HCEC 1CT (cell line): ENCODE measurements around the gene NCAPG.
"Not testable (repeated sequence)": the region's sequence is repeated elsewhere in the genome, so short reads cannot be mapped to it uniquely, and the experiment has no call there.

Experiments used
- DNase-seq: peaks from one replicate; pipeline ENCODE4 v3.0.0-alpha.2; 2017

NCAPG gene

GRCh38 chr4:17788956-17789355, 21.8 kb upstream of the NCAPG start:
- DNase-seq, result no peak

GRCh38 chr4:17794730-17795129, 16.0 kb upstream of the NCAPG start:
- DNase-seq, result no peak

- DNase-seq, result no peak
Observed at GRCh38 chr4:17797808-17798207, 13.0 kb upstream of the NCAPG start.

DNA sequence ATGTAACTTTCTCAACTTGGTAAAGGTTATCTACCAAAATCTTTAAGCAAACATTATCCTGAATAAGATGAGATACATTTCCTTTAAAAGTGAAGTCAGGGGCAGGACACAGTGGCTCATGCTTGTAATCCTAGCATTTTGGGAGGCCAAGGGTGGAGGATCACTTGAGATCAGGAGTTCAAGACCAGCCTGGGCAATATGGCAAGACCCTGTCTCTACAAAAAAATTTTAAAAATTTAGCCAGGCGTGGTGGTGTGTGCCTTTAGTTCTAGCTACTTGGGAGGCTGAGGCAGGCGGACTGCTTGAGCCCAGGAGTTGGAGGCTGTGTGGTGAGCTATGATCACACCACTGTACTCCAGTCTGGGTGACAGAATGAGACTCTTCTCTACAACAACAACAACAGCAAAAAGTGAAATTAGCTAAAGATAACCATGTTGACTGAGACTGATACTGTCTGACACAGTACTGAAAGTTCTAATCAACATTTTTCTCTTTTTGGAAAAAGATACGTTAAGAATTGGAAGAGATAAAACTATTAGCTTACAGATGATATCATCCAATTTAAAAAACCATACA, 5.1 kb upstream of the NCAPG start:
- no peak for DNase-seq

DNA sequence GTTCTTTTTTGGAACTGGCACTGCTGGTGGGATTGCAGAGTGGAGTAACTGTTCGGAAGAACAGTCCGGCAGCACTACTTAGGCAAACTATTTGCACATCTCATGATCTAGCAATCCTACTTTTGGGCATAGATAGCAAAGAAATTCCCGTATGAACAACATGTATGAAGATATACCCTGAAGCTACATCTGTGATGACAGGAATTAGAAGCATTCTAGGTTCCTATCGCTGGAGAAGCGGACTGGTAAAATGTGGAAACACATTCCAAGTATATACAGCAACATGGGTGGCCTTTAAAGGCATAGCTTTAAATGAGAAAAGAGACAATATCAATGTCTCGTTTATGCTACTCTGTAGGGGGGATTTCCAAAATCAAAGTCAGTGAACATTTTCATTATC, 3.3 kb upstream of the NCAPG start:
- DNase-seq, result no peak

GRCh38 chr4:17809667-17810066, 1.1 kb upstream of the NCAPG start:
- no peak for DNase-seq

DNA sequence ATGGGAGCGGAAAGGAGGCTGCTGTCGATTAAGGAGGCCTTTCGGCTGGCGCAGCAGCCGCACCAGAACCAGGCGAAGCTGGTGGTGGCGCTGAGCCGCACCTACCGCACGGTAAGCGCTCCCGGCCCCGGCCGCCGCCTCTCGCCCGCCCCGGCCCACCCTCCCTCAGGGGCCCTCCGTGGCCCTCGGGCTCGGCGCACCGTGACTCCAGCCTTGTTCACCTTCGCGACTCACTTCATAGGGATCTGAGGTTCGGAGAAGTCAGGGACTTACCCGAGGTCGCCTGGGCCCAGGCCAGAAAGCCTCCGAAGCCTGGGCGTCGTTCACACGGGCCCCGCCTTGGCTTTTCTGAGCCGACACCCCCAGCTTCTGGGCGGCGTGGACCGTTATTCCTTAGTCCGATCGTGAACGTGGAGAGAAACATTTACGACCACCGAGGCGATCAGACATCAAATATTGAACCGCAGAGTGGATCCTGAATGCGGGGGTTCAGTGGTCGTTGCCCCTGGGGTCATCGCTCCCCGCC, 362 bp downstream of the NCAPG start:
- DNase-seq, result peak; percentile 24

GRCh38 chr4:17812125-17812524, 1.3 kb downstream of the NCAPG start:
- no peak for DNase-seq

DNA sequence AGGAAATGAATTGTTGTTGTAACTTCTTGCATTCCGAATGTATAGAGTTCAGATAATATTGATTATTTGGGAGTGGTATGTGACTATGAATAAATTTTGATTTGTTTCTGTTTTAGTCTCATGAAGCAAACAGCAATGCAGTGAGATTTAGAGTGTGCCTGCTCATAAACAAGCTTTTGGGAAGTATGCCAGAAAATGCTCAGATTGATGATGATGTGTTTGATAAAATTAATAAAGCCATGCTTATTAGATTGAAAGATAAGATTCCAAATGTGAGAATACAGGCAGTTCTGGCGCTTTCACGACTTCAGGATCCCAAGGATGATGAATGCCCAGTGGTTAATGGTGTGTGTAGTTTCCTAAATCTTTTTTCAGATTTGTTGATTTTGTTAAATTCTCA, 2.0 kb downstream of the NCAPG start:
- DNase-seq, result no peak

GRCh38 chr4:17814140-17814539, 3.4 kb downstream of the NCAPG start:
- peak; percentile 30 for DNase-seq

DNA sequence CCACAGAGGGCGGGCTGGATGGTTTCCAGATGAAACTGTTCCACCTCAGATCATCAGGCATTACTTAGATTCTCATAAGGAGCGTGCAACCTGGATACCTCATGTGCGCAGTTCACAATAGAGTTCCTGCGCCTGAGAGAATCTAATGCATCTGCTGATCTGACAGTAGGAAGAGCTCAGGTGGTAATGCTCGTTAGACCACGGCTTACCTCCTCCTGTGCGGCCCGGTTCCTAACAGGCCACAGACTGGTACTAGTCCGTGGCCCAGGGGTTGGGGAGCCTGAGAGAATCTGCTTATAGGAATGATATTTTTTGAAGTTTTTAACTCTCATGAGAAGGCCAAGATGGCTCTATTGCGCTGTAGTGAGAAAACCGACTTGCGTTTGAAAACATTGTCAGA, 5.4 kb downstream of the NCAPG start:
- no peak for DNase-seq

DNA sequence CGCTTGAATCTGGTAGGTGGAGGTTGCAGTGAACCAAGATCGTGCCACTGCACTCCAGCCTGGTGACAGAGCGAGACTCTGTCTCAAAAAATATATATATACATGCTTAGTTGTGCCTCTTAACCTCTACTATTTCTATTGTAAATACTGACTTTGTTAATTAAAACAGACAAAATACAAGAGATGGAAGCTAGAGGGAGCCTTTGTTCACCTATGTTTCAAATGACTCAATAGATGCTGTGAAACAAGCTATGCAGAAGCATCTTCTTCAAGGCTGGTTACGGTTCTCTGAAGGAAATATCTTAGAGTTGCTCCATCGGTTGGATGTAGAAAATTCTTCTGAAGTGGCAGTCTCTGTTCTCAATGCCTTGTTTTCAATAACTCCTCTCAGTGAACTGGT, 6.2 kb downstream of the NCAPG start:
- peak; percentile 55 for DNase-seq

- no peak for DNase-seq
Observed at GRCh38 chr4:17823871-17824669, 13.3 kb downstream of the NCAPG start.

DNA sequence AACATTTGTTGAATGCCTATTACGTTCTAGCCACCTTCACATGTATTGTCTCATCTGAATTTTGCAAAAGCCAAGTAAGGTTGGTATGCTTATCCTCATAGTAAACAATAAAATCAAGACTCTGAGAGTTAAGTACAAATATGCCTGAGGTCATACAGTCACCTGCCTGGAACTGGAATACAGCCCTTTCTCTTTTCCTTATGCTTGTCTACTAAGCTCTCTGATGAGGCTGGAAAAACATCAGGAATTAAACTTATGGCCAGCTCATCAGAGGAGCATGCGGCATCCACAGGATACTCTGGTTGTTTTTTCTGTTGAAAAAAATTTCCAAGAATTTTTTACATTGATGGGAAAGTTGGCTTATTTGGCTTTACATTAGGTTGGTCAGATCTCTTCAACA, 35.5 kb downstream of the NCAPG start:
- no peak for DNase-seq

DNA sequence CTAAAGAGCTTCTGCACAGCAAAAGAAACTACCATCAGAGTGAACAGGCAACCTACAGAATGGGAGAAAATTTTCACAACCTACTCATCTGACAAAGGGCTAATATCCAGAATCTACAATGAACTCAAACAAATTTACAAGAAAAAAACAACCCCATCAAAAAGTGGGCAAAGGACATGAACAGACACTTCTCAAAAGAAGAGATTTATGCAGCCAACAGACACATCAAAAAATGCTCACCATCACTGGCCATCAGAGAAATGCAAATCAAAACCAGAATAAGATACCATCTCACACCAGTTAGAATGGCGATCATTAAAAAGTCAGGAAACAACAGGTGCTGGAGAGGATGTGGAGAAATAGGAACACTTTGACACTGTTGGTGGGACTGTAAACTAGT, 39.5 kb downstream of the NCAPG start:
- not testable (repeated sequence) for DNase-seq

GRCh38 chr4:17851959-17852358, 41.2 kb downstream of the NCAPG start:
- DNase-seq, result no peak

GRCh38 chr4:17854036-17854435, 43.3 kb downstream of the NCAPG start:
- DNase-seq, result no peak

- DNase-seq, result no peak
Observed at GRCh38 chr4:17859793-17860406, 49.1 kb downstream of the NCAPG start.

GRCh38 chr4:17861906-17862305, 51.1 kb downstream of the NCAPG start:
- not testable (repeated sequence) for DNase-seq

GRCh38 chr4:17865866-17866363, 55.1 kb downstream of the NCAPG start:
- DNase-seq, result no peak

DNA sequence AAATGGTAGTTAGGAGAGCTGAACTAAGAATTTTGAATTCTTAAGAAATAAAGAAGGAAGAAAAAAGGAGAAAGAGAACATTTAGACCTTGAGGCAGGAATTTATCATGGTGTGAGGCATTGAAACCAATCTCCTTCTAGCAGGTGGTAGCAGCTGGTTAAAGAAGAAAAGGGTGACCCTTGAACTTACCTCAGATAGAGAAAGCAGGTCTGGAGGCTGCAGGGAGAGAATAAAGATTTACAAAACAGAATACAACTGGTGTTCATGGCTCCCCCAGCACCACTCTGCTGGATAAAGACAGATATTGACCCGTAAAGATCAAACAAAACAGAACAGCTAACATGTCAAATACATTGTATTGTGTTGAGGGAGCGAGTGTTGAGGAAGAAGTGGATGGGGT, 56.0 kb downstream of the NCAPG start:
- no peak for DNase-seq

- DNase-seq, result no peak
Observed at GRCh38 chr4:17867276-17867675, 56.5 kb downstream of the NCAPG start.

GRCh38 chr4:17869327-17869726, 58.5 kb downstream of the NCAPG start:
- DNase-seq, result peak; percentile 27
